Amygdala (tissue), 56 donors: ENCODE results near the gene SMAD1.
"Not testable (repeated sequence)": the region's sequence is repeated elsewhere in the genome, so short reads cannot be mapped to it uniquely, and the experiment has no call there.

Experiments
- DNase-seq, 56 donors: peaks; one replicate each; lab custom pipeline; 2025; lab: John Stamatoyannopoulos, UW

SMAD1 gene

DNA sequence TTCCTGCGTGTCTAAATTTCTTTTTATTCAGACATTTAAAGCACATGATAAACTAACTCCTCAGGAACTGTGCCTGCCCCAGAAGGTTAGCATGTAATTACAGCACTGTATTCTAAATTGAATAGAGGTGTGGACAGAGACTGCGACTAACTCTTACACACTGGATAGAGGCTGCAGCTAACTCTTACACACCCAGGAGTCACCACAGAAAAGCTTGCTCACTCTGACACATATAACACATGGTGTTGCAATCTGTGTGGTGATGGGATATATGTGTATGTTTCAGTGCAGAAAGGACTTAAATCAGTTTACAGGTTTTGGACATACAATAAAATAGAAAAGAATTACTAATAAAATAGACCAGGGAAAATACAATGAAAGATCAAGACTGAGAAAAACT is 41.5 kb downstream of the SMAD1 start:
- no peak for DNase-seq

DNA sequence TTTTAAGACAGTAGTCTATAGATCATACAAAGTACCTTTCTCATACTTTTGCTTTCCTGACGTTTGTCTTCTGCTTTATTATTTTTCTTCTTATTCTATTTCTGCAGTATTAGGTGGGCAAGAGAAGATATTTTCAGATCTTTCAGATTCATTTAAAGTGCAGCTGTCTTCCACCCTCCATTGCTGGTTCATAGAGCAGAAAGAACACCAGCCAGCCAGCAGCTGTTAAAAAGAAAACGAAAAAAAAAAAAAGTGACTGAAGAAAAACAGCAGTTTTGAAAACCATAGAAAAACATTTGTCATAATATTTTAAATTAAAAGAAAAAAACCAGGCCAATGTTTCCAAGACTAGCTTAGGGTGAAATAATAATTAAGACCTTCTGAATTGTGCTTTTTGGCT is 42.9 kb downstream of the SMAD1 start:
- no peak for DNase-seq

DNA sequence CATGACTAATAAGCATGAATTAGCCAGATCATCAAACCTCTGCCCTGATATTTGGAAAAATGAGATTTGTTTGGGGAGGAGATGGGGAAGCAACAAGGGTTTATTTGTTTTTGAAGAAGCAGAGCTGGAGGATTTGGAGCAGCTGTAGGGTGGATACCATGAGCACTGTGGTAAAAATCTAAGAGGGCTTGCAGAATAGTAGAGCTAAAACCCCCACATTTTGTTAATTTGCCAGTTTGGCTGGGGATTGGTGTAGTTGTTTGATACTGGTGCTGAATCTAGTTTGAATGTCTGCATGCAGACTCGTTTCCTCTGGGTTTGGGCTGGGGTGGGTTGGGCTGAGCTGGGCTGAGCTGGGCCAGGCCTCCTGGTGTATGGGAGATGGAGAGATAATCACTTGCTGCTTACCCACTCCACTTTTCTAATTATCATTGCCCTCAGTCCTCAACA is 43.7 kb downstream of the SMAD1 start:
- DNase-seq = peak in 4 of 56 donors; percentile 1 to 6 (median 2)

DNA sequence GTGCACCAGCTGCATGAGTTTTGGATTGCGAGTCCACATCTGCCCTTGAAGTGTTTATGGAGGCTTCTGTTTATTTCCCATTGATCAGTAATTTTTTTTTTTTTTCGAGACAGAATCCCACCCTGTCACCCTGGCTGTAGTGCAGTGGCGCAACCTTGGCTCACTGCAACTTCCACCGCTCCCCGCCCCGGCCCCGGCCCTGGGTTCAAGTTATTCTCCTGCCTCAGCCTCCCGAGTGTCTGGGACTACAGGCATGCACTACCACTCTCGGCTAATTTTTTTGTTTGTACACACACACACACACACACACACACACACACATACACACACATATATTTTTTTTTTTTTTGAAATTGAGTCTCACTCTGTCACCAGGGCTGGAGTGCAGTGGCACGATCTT is 46.1 kb downstream of the SMAD1 start:
- no peak for DNase-seq

DNA sequence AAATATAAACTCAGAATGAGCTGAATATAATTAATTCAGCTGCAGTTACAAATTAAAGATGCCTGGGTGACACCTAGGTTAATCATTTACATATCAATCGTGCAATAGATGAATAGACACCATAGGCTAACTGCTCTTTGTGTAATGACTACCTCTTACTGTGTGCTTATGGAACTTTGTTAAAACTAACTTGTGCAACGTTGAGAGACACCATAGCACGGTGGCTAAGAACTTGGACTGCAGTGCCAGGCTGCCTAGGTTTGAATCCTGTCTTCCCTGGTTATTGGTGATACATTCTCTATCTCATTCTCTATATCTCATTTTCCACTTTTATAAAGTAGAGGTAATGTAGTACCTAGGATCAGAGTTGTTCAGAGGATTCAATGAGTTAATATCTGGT is 46.9 kb downstream of the SMAD1 start:
- no peak for DNase-seq

DNA sequence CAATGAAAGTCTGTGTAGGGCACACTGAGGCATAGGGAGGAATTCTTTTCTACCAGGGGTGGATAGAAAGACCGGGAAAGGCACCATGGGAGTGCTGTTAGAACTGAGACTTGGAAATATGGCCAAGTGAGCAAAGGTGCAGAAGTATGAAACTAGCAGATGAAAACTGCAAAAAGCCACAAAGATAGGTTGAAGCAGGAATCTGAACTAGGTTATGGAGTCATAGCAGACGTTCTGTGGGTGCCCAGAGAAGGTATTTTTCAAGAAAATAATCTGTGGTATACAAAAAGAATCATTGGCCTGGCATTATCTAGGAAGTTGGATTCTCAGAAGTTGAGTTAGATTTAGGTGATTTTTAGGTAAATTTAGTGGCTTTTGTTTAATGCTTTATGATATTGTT is 48.5 kb downstream of the SMAD1 start:
- no peak for DNase-seq

DNA sequence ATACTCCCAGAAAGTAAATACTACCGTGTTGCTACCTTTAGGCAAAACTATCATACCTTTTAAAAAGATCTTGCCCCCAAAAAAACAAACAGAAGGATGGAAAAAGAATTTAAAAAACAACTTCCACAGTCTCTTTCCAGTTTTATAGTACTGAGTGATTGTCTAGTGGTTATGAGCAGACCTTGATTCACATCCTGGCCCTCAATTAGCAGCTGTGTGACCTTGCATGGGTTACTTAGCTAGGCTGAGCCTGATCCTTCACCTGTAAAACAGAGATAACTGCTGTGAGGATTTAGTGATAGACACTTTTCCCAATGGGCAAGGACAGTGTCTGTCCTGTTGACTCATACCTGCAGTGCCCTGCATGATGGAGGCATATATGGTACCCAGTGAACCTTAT is 49.0 kb downstream of the SMAD1 start:
- no peak for DNase-seq

DNA sequence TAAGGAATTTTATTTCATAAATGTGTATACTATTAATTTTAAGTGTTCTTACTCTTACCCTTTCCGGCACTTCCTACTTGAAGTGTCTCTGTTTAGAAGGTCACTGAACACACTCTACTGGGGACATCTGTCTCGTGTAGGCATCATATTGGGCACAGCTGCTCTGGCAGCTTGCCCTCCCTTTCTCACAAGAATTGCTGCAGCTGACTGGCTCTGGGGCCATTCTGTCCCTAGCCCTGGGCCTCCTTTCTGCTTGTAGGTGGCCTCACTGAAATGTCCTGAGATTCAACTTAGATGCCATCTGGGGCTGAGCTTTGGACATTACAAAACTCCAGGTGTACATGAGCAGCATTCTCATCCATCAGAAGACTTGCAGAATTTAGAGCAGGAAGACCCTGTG is 49.6 kb downstream of the SMAD1 start:
- DNase-seq = peak in 35 of 56 donors; percentile 2 to 73 (median 22)

DNA sequence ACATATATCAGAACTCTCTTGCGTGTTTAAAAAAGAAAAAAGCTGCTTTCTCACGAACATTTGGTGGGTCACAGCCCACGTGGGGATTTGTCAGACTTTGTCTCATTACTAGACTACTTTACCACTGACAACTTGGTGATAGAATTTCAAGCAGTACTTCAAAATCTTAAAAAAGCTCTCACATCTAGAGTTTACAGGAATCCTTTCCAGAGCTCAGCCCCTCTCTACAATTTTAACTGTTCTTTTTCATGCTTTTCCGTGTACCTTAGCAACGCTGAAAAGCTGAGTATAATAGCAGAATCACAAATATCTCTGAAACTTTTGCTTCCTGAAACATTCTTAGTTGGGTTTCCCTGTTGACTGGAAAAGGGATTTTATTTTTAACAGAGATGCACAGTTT is 50.2 kb downstream of the SMAD1 start:
- peak in 1 of 56 donors; percentile 6 for DNase-seq

DNA sequence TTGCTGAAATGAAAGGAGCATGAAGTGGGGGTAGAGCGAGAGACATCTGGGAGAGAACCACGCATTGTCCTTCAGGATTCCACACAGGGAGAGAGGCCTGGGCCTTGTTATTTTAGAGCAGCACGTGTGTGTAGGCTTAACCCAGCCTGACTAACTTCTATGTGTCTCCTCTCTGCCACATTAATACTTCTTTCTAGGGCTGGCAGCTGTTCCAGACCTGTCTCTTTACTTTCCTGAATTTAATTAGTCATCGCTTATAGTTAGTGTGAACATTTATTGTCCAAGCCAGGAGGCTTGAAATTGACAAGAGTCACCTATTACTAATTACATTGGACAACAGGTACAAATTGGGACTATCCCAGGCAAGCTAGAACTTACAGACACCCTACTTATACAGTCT is 51.3 kb downstream of the SMAD1 start:
- no peak for DNase-seq

DNA sequence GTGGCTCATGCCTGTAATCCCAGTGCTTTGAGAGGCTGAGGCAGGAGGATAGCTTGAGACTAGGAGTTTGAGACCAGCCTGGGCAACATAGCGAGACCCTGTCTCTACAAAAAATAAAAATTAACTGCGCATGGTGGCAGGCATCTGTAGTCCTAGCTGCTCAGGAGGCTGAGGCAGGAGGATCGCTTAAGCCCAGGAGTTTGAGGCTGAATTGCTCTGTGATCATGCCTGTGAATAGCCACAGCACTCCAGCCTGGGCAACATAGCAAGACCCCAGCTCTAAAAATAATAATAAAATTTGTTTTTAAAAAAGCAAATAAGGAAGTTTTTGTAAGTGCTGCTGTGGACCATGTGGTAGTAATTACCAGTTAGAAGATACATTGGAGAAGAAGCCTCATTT is 51.8 kb downstream of the SMAD1 start:
- not testable (repeated sequence) for DNase-seq

DNA sequence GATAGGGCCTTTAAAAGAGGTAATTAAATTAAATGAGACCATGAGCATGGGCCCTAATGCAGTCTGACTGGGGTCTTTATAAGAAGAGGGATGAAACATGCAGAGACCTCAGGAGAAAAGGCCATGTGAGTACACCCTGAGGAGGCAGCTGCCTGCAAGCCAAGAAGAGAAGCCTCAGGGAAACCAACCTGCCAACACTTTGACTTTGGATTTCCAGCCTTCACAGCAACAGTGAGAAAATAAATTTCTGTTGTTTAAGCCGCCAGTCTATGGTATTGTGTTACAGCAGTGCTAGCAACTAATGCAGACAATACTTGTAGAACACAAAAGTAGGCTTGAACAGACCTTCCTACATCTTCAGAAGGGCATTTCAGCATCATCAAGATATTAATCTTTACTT is 52.3 kb downstream of the SMAD1 start:
- no peak for DNase-seq

DNA sequence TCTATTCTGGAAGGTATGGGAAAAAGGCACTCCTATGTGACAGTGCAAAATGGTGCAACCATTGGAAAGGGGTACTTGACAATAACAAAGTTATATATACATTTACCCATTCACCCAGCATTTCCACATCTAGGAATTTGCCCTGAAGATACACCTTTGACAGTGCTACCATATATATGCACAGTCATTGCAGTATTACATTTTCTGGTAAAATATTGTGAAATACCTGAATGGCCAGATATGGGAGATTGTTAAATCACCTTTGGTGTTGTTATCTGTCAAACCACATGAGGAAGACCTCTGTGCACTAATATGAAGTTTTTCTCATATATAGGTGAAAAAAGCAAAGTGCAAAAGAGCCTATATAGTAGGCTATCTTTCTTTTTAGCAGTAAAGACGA is 53.5 kb downstream of the SMAD1 start:
- DNase-seq = no peak

DNA sequence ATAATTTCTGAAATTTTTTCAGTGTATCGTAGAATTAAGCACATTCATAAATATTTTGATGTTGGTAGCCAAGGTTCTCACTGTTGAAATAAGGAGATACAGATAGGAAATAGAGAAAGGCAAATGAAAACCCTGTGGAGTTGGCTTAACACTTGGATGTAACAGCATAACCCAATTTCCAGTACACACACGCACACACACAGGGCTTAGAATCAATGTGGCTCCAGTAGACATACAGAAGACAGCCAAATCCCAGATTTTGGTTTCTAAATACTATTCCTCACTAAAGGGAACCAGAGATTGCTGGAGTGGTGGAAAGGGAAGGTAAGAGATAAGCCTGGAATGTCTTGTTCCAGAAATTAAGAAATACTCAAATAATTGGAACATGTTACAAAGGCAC is 54.4 kb downstream of the SMAD1 start:
- DNase-seq = no peak

DNA sequence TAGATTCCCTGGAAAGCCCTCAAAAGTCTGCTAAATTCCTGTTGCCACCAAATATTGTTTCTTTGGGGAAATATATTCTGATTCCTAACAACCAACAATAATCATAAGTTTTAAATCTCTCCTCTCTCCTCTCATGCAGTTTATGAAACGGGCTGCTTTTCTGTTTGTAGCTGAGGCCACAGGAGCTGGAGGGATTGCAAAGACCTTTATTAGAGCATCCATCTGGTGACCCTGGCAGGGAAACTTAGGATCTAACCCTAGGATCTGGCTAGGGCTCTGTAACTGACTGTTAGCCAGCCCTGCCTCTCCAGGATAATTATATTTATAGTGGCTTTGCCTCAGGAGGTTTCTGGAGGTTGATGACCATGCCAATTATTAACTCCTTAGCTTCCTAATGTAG is 56.9 kb downstream of the SMAD1 start:
- no peak for DNase-seq

DNA sequence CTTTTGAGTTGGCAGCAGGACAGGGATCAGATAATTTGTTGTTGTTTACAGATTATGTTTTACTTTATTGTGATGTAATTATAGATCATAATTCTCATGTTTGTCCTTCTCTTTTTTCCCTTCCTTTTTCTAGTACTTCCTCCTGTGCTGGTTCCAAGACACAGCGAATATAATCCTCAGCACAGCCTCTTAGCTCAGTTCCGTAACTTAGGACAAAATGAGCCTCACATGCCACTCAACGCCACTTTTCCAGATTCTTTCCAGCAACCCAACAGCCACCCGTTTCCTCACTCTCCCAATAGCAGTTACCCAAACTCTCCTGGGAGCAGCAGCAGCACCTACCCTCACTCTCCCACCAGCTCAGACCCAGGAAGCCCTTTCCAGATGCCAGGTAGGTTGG is 58.0 kb downstream of the SMAD1 start:
- DNase-seq = no peak

DNA sequence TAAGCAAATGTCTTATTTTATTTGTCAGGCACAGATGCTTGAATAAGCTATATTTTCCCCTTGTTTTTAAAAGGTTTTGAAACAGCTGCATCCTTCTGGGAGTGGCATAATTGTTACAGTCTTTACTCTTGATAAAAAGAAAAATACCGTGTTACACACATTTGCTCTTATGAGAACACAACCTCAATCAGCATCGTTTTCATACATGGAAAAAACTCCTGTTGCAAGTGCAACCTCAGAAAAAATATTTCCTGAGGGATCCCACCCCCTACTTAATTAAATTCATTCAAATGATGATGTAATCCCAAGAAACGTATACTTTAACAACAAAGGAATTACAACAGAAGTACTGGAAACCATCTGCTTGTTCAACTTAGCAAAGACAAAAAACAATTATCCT is 58.6 kb downstream of the SMAD1 start:
- DNase-seq = no peak

DNA sequence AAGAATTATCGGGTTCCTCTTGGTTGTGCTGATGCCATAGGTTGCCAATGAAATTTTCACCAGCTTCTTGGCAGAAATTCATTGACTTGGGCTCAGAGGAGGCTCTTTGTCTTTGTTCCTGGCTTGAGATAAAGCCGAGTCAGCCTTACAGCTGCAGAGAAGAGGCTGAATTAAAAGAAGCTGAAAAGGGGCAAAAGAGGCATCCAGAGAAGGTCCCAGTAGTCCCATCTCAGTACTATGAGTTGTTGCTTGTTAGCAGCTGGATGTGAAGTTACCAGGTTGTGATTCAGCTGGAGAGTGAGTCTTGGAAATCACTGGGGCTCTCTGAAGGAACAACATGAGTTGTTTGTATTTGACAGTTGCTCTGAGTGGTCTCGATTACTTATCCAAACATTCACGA is 59.7 kb downstream of the SMAD1 start:
- peak in 2 of 56 donors; percentile 1 to 26 for DNase-seq

DNA sequence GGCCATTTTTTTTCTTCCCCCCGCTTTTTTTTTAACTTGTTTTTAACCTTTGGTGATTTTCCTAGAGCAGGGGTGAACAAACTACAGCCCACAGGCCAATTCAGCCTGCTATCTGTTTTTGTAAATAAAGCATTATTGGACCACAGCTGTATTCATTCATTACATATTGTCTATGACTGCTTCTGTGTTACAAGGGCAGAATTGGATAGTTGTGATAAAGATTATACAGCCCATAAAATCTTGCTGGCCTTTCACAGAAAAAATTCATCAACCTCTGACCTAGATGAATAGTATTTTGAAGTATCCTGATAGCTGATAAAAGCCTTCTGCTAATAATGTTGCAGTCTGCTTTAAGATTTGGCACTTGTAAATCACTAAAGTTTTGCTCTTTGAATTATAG is 63.4 kb downstream of the SMAD1 start:
- no peak for DNase-seq

DNA sequence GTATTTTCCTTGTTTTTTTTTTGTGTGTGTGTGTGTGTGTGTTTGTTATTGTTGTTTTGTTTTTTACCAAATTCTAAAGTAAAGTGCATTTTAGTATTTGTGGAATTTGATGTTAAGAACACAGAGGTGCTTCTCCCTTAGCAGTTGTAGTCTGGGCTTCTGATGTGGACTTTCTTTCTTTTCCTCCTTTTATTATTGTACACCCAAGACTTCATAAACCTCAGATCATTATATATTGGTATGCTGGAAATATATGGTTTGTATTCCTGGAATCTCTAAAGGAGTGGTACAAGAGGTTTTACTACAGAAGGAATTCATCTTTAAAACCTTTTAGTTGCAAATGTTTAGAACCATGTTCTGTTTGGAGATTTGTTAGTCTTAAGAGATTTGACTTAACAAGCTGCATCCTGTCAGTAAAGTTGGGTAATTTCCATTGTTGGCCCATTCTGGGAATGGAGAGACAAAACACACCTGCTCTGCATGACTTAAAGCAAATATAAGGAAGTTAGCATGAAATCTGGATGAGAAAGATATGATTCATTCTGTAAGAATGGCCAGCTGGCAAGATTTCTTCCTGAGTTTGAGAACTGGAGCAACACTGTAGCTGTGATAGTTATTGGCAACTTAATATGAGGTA is 64.0 kb downstream of the SMAD1 start:
- DNase-seq = no peak

DNA sequence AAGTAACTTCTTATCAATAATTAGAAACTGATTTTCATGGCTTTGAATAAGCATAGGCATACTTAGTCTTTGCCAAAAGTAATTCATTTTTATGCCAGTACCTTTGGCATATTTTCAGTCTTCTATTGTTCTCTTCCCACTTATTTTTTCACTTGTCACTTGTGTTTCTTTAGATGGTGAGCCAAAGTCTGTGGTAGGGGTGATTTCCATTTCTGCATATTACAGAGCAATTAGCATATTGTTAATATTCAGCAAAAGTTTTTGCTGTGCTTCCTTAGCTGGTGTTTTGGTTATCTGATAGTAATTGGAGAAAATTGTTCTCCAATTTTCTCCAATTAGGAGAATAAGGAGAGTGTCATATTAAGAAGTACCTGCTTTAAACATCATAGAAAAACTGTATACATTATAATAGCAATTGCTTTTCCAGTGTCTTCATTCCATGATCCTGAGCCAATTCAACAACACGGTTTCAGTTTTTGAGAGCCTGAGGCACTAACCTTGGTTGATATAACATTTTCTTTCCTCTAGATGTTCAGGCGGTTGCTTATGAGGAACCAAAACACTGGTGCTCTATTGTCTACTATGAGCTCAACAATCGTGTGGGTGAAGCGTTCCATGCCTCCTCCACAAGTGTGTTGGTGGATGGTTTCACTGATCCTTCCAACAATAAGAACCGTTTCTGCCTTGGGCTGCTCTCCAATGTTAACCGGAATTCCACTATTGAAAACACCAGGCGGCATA is 64.7 kb downstream of the SMAD1 start:
- DNase-seq = no peak

DNA sequence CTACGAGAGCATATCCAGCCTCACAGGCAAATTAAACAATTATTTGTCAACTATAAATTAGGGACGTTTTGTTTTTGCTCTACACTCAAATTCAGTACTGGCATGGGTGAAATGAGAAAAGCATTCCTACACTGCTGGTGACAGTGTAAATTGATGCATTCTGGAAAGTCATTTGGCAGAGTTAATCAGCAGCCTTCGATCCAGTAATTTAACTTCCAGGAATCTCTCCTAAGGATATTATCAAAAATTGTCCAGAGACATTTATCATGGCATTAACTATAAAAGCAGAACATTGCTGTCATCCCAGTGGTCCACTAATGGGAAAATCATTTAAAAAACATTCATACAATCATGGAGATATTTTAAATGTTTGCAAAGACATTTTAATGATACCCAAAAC is 70.0 kb downstream of the SMAD1 start:
- no peak for DNase-seq
